ENCODE measurements around the gene METTL15. TPM values are rescaled to one million over a fixed set of nuclear protein-coding genes. Genes with fewer than 3 reads are reported as not detected.
"Not testable (repeated sequence)": the region's sequence is repeated elsewhere in the genome, so short reads cannot be mapped to it uniquely, and the experiment has no call there.

Gene METTL15
- total RNA-seq, 1 donor from 2014 or later, result 16.7 TPM

DNA sequence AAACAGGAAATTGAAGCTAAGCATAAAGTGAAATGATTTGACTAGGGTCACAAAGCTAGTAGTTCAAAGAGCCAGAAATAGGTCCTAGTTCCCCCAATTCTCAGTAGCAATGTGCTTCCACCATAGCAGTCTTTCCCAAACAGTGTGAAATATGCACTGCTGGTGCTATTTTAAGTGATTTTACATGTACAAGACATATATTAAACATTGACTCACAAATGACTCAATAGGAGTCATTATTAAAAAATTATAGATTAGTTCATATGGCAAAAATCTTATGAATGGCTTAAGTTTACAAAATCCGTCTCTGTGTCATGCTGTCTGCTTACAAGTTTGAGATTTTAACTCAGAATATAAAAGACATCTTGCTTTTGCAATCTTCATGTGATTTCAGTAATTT lies 21.6 kb upstream of the METTL15 start:
- no peak for DNase-seq (ENCODE audit: low spot score, unreplicated experiment)
- H3K4me3 Mint-ChIP-seq (ENCODE audit: low read depth), result no peak overlapping the region
- H3K36me3 Mint-ChIP-seq (ENCODE audit: insufficient read depth), result peaks cover 9% of the 10 kb centered on the region
- no peaks in the 10 kb centered on the region for H3K9me3 Mint-ChIP-seq (ENCODE audit: low read depth)
- H3K27me3 Mint-ChIP-seq, result no peaks in the 10 kb centered on the region
- H3K27ac Mint-ChIP-seq, result no peak overlapping the region
- TF ChIP-seq, protein P1, sequence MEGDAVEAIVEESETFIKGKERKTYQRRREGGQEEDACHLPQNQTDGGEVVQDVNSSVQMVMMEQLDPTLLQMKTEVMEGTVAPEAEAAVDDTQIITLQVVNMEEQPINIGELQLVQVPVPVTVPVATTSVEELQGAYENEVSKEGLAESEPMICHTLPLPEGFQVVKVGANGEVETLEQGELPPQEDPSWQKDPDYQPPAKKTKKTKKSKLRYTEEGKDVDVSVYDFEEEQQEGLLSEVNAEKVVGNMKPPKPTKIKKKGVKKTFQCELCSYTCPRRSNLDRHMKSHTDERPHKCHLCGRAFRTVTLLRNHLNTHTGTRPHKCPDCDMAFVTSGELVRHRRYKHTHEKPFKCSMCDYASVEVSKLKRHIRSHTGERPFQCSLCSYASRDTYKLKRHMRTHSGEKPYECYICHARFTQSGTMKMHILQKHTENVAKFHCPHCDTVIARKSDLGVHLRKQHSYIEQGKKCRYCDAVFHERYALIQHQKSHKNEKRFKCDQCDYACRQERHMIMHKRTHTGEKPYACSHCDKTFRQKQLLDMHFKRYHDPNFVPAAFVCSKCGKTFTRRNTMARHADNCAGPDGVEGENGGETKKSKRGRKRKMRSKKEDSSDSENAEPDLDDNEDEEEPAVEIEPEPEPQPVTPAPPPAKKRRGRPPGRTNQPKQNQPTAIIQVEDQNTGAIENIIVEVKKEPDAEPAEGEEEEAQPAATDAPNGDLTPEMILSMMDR (IDR thresholded peaks at IDR 0.05; ENCODE audit: unreplicated experiment), result no peak
- no peaks in the 10 kb centered on the region for H3K4me1 Mint-ChIP-seq (ENCODE audit: low read depth)

DNA sequence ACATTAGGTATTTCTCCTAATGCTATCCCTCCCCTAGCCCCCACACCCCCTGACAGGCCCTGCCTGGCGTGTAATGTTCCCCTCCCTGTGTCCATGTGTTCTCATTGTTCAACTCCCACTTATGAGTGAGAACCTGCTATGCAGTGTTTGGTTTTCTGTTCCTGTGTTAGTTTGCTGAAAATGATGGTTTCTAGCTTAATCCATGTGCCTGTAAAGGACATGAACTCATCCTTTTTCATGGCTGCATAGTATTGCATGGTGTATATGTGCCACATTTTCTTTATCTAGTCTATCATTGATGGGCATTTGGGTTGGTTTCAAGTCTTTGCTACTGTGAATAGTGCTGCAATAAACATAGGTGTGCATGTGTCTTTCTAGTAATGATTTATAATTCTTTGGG lies 21.0 kb upstream of the METTL15 start:
- H3K27ac Mint-ChIP-seq; H3K27me3 Mint-ChIP-seq; DNase-seq (ENCODE audit: low spot score, unreplicated experiment); H3K4me3 Mint-ChIP-seq (ENCODE audit: low read depth); H3K4me1 Mint-ChIP-seq (ENCODE audit: low read depth); H3K9me3 Mint-ChIP-seq (ENCODE audit: low read depth); H3K36me3 Mint-ChIP-seq (ENCODE audit: insufficient read depth): not testable (repeated sequence)

DNA sequence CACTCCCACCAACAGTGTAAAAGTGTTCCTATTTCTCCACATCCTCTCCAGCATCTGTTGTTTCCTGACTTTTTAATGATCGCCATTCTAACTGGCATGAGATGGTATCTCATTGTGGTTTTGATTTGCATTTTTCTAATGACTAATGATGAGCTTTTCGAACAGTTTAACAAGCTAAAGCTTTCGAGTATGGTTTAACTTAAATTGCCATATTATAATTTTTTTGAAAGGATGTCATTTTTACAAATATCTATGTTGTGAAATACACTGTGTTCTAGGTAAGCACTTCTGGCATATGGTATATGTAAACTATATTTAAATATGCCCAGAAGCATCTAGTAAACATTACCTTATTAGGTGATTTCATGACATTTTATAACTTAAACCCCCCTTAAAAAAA lies 20.5 kb upstream of the METTL15 start:
- DNase-seq (ENCODE audit: low spot score, unreplicated experiment); H3K36me3 Mint-ChIP-seq (ENCODE audit: insufficient read depth); H3K4me1 Mint-ChIP-seq (ENCODE audit: low read depth); H3K9me3 Mint-ChIP-seq (ENCODE audit: low read depth); H3K27me3 Mint-ChIP-seq; H3K4me3 Mint-ChIP-seq (ENCODE audit: low read depth); H3K27ac Mint-ChIP-seq: not testable (repeated sequence)

DNA sequence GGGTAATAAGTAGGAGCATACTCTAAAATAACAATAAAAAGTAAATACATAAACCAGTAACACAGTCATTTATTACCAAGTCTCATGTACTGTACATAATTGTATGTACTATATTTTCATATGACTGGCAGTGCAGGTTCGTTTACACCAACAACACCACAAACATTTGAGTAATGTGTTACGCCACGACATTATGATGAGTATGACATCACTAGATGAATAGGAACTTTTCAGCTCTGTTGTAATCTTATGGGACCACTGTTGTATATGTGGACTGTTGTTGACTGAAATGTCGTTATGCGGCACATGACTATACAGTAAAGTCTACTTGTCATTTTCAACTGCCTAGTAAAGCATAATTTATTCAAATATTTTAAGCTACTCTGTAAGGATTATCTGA lies 18.8 kb upstream of the METTL15 start:
- Mint-ChIP-seq H3K9me3 (ENCODE audit: low read depth) (no peaks in the 10 kb centered on the region), H3K36me3 (ENCODE audit: insufficient read depth) (peaks cover 7% of the 10 kb centered on the region), H3K27me3 (no peaks in the 10 kb centered on the region), H3K27ac (no peak overlapping the region), H3K4me1 (ENCODE audit: low read depth) (no peaks in the 10 kb centered on the region), H3K4me3 (ENCODE audit: low read depth) (no peak overlapping the region)
- no peak for DNase-seq (ENCODE audit: low spot score, unreplicated experiment)
- TF ChIP-seq, protein P1 (IDR thresholded peaks at IDR 0.05; ENCODE audit: unreplicated experiment), result no peak

DNA sequence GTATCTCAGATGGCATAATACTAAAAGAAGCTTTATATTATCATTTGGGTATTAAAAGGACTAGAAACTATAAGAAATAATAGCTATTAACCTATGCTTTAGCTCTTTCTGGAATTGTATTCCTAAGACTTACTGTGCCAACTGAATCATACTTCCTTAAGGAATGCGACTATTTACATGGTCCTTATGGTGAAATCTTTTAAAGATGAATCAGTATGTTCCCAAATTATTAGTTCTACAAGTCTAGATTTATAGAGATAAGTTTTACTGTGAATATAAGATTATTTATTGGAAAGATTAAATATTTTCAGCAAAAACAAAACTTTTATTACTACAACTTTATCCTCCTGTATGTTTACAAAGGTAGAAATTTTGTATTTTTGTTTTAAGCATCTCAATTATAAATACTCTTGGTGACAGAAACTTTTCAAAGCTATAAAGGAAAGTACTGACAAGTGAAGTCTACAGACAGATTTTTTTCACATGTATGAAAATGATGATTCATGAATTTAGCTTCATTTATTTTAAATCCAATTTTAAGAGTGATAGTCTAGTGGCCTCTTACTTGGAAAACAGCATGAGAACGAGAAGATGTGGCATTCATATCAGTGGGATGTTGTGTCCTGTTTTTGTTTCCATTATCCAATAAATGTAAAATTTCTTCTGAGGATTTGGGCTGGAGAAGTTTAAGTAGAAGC lies 18.0 kb upstream of the METTL15 start:
- H3K9me3 Mint-ChIP-seq (ENCODE audit: low read depth), result no peaks in the 10 kb centered on the region
- no peaks in the 10 kb centered on the region for H3K27me3 Mint-ChIP-seq
- TF ChIP-seq, protein P1 (IDR thresholded peaks at IDR 0.05; ENCODE audit: unreplicated experiment), result no peak
- no peak for DNase-seq (ENCODE audit: low spot score, unreplicated experiment)
- no peak overlapping the region for H3K27ac Mint-ChIP-seq
- H3K4me1 Mint-ChIP-seq (ENCODE audit: low read depth), result no peaks in the 10 kb centered on the region
- H3K4me3 Mint-ChIP-seq (ENCODE audit: low read depth), result no peak overlapping the region
- peaks cover 7% of the 10 kb centered on the region for H3K36me3 Mint-ChIP-seq (ENCODE audit: insufficient read depth)

DNA sequence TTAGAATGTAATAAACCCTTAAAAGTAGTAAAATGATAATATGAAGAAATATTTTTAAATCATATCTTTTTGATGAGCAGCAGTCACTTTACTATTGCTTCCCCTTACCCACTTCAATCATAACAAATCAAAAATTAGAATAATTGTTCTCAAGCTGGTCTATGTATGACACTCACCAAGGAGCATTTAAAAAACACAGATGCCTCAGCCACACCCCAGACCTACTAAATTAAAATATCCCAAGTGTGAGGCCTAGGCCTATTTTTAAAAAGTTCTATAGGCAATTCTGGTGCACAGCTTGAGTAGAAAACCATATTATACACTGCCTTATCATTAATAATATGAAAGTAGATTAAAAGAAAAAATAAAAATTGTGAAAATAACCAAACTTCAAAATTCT lies 15.4 kb upstream of the METTL15 start:
- H3K36me3 Mint-ChIP-seq (ENCODE audit: insufficient read depth), result peaks cover 6% of the 10 kb centered on the region
- TF ChIP-seq, protein P1 (IDR thresholded peaks at IDR 0.05; ENCODE audit: unreplicated experiment), result no peak
- no peaks in the 10 kb centered on the region for H3K9me3 Mint-ChIP-seq (ENCODE audit: low read depth)
- H3K4me3 Mint-ChIP-seq (ENCODE audit: low read depth), result no peak overlapping the region
- no peaks in the 10 kb centered on the region for H3K4me1 Mint-ChIP-seq (ENCODE audit: low read depth)
- no peaks in the 10 kb centered on the region for H3K27me3 Mint-ChIP-seq
- no peak overlapping the region for H3K27ac Mint-ChIP-seq
- DNase-seq (ENCODE audit: low spot score, unreplicated experiment), result no peak
